GM18870 (cell line): Measurements from ENCODE around the gene GAPDHS.

Source experiments
- ATAC-seq: cut with Tn5 transposase; IDR thresholded peaks from one replicate; pipeline ENCODE4 v1.9.1; 2021; ENCODE audit warnings: moderate library complexity; ENCODE audit not compliant: unreplicated experiment

Gene GAPDHS

GRCh38 chr19:35534803-35535480 lies 1.7 kb downstream of the GAPDHS start:
- ATAC-seq, result no peak

DNA sequence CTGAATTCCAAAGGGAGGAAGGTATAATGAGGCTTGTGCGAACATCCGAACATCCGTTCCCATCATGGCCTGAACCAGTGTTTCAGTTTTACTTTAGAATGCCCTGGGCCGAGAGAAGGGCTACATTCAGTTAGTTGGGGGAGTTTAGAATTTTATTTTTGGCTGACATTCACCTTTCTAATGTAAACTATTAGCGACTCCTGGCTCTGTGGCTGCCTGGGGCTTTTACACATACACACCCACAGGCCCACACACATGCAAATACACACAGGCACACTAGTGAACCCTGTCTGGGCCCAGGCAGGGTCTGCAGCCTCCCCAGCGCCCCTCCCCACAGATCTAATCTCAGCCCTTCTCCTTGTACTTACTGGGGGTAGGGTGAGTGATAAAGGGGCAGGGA lies 6.1 kb downstream of the GAPDHS start:
- no peak for ATAC-seq

DNA sequence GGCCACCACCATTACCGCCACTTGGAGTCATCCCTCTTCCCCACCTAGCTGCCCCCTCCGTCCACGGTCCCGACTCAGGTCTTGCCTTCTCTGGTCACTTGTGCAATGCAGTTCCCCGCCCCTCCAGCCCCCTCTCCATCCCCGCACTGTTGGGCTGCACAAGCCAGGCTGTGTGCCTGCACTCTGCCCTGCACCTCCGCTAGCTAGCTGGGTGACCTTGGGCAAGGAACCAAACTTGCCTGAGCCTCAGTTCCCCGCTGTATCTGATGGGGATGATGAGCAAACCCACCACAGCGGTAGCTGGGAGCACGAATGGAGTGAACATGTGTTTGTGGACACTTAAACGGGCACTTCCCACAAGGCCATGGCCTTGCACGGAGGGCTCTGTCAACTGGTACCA lies 6.6 kb downstream of the GAPDHS start:
- no peak for ATAC-seq

DNA sequence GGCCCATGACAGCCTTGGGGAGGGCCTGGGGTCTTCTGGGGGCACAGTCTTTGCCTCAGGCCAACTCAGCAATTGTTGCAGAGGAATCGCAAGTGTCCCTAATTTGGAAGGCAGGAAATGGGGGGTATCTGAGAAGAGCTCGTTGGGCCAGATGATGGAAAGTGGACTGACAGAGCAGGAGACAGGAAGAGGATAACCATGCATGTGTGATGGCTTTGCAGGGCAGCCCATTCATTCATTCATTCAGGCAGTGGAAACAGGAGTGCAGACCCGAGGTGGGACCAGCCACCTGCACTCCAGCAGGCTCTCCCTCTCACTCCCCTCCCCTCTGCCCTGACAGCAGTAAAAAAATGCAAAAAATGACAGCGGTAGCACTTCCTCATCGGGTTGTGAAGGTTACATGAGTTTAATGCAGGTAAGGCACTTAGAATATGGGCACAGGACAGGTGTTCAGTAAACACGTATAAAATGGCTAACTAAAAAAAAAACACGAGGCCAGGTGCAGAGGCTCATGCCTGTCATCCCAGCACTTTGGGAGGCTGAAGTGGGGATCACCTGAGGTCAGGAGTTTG lies 7.2 kb downstream of the GAPDHS start:
- no peak for ATAC-seq

DNA sequence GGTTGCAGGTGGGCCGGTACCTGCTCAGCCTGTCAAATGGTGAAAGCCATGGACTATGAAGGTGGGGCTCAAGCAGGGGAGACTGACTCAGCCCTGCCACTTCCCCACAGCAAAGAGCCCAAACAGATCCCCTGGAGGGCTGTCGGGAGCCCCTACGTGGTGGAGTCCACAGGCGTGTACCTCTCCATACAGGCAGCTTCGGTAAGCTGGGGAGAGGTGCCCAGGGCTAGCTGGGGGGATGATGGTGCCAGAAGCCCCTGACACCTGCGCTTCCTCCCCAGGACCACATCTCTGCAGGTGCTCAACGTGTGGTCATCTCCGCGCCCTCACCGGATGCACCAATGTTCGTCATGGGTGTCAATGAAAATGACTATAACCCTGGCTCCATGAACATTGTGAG lies 9.0 kb downstream of the GAPDHS start:
- ATAC-seq, result no peak

GRCh38 chr19:35543280-35544109 lies 10.2 kb downstream of the GAPDHS start:
- no peak for ATAC-seq

- ATAC-seq, result no peak
Observed at GRCh38 chr19:35544110-35544802, 11.0 kb downstream of the GAPDHS start.

- ATAC-seq, result peak; percentile 60
Observed at GRCh38 chr19:35545001-35545854, 12.0 kb downstream of the GAPDHS start, which contains the start of gene TMEM147. TMEM147 (plus strand) TSS chr19:35545626; CDS start chr19:35545740, 114 bp downstream.

DNA sequence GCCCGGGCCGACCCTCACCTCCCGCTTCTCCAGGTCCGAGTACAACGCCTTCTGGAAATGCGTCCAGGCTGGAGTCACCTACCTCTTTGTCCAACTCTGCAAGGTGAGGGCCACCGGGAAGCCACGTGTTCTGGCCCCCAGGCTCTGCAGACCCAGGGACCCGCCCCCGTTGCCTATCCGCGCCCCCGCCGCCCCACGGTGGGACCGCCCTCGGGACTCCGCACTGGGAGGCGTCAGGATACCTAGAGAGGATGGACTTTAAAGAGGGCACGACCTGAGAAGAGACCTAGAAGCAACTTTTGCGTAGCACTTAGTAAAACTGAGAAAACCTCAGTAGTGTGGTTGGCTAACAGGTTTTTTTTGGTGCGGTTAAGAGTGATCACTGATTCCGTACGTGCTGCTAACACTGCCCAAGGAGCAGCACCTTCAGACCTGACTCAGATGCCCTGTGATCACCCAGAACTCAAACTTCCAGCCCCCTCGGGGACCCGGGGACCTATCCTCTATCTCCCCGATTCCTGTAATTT lies 12.7 kb downstream of the GAPDHS start:
- peak; percentile 32 for ATAC-seq

GRCh38 chr19:35546532-35546931 lies 13.3 kb downstream of the GAPDHS start:
- ATAC-seq, result no peak

- no peak for ATAC-seq
Observed at GRCh38 chr19:35549174-35549788, 16.0 kb downstream of the GAPDHS start.

DNA sequence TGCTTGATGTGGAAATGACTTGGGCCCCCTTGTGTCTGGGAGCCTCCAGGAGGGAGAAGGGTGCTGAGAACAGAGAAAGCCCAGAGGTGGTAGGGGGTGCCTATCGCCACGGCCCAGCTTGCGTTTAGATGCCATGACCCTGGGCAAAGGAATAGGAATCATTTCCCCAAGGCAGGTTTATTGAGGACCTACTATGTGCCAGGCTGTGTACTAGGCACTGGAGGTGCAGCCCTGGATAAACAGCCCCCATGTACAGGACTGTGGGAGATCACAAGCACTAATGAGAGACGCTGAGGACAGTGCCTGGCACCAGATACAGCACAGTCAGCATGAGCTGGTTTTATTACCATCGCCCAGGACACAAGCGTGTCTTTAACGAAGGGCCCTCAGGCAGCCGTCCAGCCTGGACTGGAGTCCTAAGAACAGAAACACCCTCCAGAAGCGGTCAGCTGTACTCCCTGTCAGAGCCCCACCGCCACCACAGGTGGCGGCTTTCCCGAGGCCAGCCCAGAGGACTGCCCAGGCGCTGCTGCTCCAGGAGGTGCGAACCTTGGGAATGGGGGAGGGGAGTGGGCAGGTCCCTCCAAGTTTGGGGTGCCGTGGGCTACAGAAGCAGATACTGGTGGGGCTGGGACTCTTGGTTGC lies 16.7 kb downstream of the GAPDHS start:
- no peak for ATAC-seq

GRCh38 chr19:35551091-35551810 lies 18.0 kb downstream of the GAPDHS start:
- ATAC-seq, result no peak

- ATAC-seq, result no peak
Observed at GRCh38 chr19:35552534-35553384, 19.5 kb downstream of the GAPDHS start.

DNA sequence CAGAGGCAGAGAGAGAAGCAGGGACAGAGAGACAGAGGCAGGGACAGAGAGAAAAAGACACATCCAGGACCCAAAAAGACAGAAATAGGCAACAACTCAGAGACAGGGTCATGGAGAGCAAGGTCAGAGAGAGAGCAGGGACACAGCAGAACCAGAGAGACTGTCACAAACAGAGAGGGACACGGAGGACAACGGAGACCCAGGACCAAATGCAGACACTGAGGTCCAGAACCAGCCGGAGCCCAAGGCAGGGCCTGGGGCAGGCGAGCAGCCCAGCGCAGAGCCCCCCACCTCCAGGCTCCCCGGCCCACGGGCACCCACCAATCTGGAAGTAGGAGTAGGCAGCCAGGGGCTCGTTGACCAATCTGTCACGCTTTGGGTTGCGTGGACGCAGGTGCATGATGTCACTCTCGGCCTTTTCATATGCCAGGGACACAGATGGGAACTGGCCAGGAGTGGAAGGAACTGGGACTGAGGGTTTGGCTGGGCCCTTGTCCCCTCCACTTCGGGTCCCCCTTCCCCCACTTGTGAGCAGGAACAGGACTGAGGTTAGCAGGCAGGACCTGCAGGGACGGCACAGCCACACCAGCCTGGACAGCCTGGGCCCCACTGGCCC lies 20.2 kb downstream of the GAPDHS start:
- ATAC-seq, result no peak

GRCh38 chr19:35554076-35554475 lies 20.8 kb downstream of the GAPDHS start:
- no peak for ATAC-seq

DNA sequence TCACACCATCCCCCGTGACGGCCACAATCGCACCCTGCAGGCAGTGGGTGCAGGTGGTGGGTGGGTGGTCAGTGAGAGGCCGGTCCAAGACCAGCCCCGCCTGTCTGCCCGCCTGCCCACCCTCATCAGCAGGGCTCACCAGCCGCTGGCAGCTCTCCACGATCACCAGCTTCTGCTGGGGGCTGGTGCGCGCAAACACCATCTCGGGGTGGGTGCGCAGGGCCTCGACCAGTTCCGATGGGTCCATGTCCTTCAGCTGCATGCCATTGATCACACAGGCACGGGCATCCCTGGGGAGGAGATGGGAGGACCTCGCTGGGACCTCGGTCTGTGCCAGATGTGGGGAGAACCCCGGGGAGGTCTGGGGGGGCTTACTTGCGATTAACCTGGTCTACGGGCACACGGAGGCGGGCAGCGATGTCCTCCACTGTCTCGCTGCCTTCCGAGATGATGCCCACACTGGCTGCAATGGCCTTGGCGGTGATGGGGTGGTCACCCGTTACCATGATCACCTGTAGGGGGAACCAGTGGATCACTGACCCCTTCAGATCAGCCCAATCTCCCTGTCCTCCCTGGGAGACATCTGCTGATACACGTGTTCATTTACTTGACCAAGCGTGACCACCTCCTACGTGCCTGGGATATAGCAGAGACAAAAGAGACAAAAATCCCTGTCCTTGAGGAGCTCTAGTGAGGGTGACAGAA lies 22.2 kb downstream of the GAPDHS start:
- no peak for ATAC-seq
